Activated CD4-positive, alpha-beta memory T cell treated with anti-CD3 and anti-CD28 coated beads for 36 hours (primary cell): Measurements from ENCODE around the gene CHRM4. TPM values are rescaled to one million over a fixed set of nuclear protein-coding genes. Genes with fewer than 3 reads are reported as not detected.
"Not testable (repeated sequence)": the region's sequence is repeated elsewhere in the genome, so short reads cannot be mapped to it uniquely, and the experiment has no call there.

Experiments
- CTCF ChIA-PET: fragments of 350-600 bp; sonication (Branson Sonifier 250); formaldehyde crosslinking; loops from one replicate; lab custom pipeline; 2021; ENCODE audit warnings: antibody characterized with exemption, inconsistent platforms; lab: Charles Lee
- POLR2A ChIA-PET: fragments of 350-600 bp; sonication (Branson Sonifier 250); formaldehyde crosslinking; loops from one replicate; lab custom pipeline; 2021; ENCODE audit warnings: antibody characterized with exemption; lab: Charles Lee
- DNase-seq: peaks from one replicate; pipeline ENCODE4 v3.0.0-alpha.2; 2020
- H3K27ac Mint-ChIP-seq: one replicate; pipeline ENCODE4 v1.8.0; 2021; ENCODE audit warnings: mixed read lengths
- H3K27me3 Mint-ChIP-seq: one replicate; pipeline ENCODE4 v1.8.0; 2021; ENCODE audit warnings: mixed read lengths
- H3K36me3 Mint-ChIP-seq: one replicate; pipeline ENCODE4 v1.8.0; 2021; ENCODE audit warnings: mixed read lengths
- H3K4me1 Mint-ChIP-seq: one replicate; pipeline ENCODE4 v1.8.0; 2021; ENCODE audit warnings: low read depth, mixed read lengths
- H3K4me3 Mint-ChIP-seq: one replicate; pipeline ENCODE4 v1.8.0; 2021; ENCODE audit warnings: mild to moderate bottlenecking, mixed read lengths
- H3K9me3 Mint-ChIP-seq: one replicate; pipeline ENCODE4 v1.8.0; 2021; ENCODE audit warnings: mixed read lengths
- intact Hi-C: fragments of 100-400 bp; cut with micrococcal nuclease; formaldehyde crosslinking; loops from one replicate; pipeline ENCODE4 v1.15.1; 2023
- total RNA-seq, 2 experiments: library from RNA; stranded (reverse); gene quantifications; one replicate each; pipeline ENCODE4 v1.2.3, GENCODE V29; 2021

The CHRM4 gene
- total RNA-seq, 2 experiments from 2014 or later = not detected

DNA sequence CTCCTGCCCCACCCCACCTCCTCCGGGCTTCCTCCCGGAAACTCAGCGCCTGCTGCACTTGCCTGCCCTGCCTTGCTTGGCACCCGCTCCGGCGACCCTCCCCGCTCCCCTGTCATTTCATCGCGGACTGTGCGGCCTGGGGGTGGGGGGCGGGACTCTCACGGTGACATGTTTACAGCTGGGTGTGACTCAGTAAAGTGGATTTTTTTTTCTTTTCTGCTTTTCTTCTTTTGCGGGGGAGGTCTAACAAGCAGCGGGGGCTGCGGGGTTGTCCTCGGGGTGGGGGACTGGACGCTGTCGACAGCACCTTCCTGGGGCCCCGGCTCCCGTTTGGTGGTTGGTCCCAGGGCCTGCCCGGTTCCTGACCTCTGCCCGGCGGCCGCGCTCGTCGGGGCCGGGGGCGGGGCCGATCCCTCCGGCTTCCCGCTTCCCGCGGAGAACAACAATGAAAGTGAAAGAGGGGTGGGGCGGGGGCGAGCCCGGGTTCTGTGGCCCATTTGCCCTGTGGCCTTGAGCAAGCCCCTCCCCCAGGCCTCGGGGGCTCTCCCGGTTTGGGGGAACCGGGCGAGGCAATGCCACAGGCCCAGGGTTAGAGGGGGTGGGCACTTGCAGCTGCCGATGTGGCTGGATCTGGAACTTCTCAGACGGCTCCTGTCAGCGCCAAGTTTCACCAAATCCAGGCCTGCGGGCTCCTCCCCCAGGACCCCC, 11.1 kb downstream of the CHRM4 start:
- DNase-seq = peak; percentile 88
- Mint-ChIP-seq H3K4me1 (peaks cover 7% of the 10 kb centered on the region), H3K36me3 (peaks cover 22% of the 10 kb centered on the region), H3K9me3 (no peaks in the 10 kb centered on the region), H3K27ac (peak overlapping the region; percentile 45), H3K4me3 (peak overlapping the region; percentile 74), H3K27me3 (peaks cover 17% of the 10 kb centered on the region)
- ChIA-PET CTCF (interaction anchor here (1.0 kb wide), 1 partner anchor 31 kb away, joined by 4 read pairs; no protein-coding TSS in a partner anchor), POLR2A (interaction anchor here (1.1 kb wide), 2 partner anchors 11 to 32 kb away, joined by 3 read pairs; partner anchors contain the start of gene CHRM4)
- intact Hi-C loops = loop anchor here (1.0 to 2.0 kb wide), 3 partner anchors 20 to 33 kb away; partner anchors contain the start of gene DGKZ

DNA sequence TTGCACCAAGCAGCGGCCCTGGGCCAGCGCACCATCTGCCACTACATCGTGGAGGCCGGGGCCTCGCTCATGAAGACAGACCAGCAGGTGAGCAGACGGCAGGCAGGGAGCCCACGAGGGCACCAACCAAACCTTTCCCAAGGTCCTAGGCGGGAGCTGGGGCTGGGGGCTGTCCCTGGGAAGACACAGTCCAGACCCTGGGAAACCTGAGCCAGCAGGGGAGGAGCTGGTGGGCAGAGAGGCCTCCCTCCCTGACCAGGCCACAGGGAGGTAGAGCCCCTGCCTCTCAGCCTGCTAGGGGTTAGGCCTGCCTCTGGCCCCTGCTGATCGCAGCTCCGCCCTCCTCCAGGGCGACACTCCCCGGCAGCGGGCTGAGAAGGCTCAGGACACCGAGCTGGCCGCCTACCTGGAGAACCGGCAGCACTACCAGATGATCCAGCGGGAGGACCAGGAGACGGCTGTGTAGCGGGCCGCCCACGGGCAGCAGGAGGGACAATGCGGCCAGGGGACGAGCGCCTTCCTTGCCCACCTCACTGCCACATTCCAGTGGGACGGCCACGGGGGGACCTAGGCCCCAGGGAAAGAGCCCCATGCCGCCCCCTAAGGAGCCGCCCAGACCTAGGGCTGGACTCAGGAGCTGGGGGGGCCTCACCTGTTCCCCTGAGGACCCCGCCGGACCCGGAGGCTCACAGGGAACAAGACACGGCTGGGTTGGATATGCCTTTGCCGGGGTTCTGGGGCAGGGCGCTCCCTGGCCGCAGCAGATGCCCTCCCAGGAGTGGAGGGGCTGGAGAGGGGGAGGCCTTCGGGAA, 11.9 kb downstream of the CHRM4 start:
- DNase-seq, H3K4me1 Mint-ChIP-seq, H3K9me3 Mint-ChIP-seq, H3K4me3 Mint-ChIP-seq: not testable (repeated sequence)
- Mint-ChIP-seq H3K36me3 (peaks cover 26% of the 10 kb centered on the region), H3K27me3 (peaks cover 10% of the 10 kb centered on the region), H3K27ac (peak overlapping the region; percentile 28)
- ChIA-PET CTCF (interaction anchor here (1.8 kb wide), 1 partner anchor 9 kb away, joined by 12 read pairs; no protein-coding TSS in a partner anchor), POLR2A (interaction anchor here (1.1 kb wide), 1 partner anchor 31 kb away, joined by 3 read pairs; no protein-coding TSS in a partner anchor)
- intact Hi-C loops = loop anchor here (1.0 to 2.0 kb wide), 3 partner anchors 19 to 32 kb away; partner anchors contain the start of gene DGKZ

DNA sequence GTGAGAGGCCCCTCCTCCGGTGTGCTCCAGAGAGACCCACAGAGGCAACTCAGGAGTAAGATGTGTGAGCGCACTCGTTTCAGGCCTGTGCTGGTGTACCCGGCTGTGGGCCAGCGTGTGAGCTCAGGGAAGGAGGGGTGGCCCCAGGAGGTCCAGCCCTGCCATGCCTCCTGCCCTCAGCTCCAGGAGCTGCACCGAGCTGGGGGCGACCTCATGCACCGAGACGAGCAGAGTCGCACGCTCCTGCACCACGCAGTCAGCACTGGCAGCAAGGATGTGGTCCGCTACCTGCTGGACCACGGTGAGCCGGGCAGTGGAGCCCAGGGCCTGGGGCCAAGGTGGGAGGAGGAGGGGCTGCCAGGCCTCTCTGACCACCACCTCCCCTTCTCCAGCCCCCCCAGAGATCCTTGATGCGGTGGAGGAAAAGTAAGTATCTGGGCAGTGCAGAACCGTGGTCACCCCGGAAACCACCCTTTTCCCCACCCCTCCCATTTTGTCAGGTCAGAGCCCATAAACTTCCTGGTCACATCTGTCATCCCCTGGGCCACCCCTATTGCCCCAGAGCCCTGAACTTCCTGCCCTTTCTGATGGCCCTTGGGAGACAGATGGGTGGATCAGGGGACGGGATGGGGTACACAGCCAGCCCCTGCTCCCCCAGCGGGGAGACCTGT, 12.6 kb downstream of the CHRM4 start:
- intact Hi-C loops = no loop called here
- Mint-ChIP-seq H3K27ac (peak overlapping the region; percentile 28), H3K27me3 (peaks cover 9% of the 10 kb centered on the region), H3K4me3 (no peak overlapping the region), H3K9me3 (no peaks in the 10 kb centered on the region), H3K4me1 (peaks cover 7% of the 10 kb centered on the region), H3K36me3 (peaks cover 28% of the 10 kb centered on the region)
- ChIA-PET CTCF (interaction anchor here (0.8 to 2.8 kb wide), 5 partner anchors 9 to 27 kb away, joined by 3 to 17 read pairs (median 4); no protein-coding TSS in a partner anchor), POLR2A (no interaction called here)
- DNase-seq = no peak

DNA sequence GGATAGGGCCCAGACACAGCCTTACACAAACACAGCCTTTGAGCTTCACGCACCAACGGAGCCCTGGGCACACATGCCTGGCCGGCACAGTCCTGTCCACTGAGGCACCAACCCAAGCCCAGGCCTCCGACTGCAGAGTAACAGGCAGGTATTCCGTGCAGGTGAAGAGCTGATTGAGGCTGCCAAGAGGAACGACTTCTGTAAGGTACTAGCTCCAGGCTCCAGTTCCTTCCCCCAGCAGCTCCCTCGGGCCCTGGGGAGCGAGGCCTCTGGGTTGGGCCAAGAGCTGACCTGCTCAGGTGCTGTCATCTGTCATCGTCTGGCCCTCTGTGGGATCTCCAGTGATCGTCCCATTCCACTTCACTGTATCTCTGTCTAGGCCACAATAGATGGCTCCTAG, 13.3 kb downstream of the CHRM4 start:
- Mint-ChIP-seq H3K4me3 (no peak overlapping the region), H3K4me1 (peaks cover 7% of the 10 kb centered on the region), H3K27ac (no peak overlapping the region), H3K36me3 (peaks cover 28% of the 10 kb centered on the region), H3K9me3 (no peaks in the 10 kb centered on the region), H3K27me3 (peaks cover 5% of the 10 kb centered on the region)
- POLR2A ChIA-PET = no interaction called here
- no peak for DNase-seq
- intact Hi-C loops = no loop called here
- CTCF ChIA-PET = interaction anchor here (0.8 to 2.8 kb wide), 6 partner anchors 8 to 26 kb away, joined by 3 to 17 read pairs (median 6); no protein-coding TSS in a partner anchor

DNA sequence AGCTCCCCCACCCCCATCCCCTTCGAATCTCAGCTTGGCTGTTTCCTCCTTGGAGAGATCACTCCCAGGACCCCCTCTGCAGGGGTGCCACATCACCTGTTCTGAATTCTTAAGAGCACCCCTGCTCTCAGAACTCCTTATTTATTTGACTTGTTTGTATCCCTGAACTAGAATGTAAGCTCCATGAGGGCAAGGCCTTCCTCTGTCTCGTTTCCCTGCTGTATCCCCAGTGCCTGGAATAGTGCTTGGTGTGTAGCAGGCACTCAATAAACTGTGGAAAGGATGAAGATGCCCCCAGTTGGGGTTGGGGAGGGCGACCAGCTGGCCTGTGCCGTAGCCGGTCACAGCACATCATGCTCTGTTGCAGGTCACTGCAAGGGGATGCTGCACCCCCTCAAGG, 13.7 kb downstream of the CHRM4 start:
- Mint-ChIP-seq H3K4me3 (no peak overlapping the region), H3K27ac (no peak overlapping the region), H3K36me3 (peaks cover 28% of the 10 kb centered on the region), H3K4me1 (peaks cover 7% of the 10 kb centered on the region), H3K9me3 (no peaks in the 10 kb centered on the region), H3K27me3 (peaks cover 4% of the 10 kb centered on the region)
- POLR2A ChIA-PET = no interaction called here
- intact Hi-C loops = no loop called here
- CTCF ChIA-PET = interaction anchor here (1.1 to 2.8 kb wide), 5 partner anchors 8 to 25 kb away, joined by 3 to 17 read pairs (median 7); no protein-coding TSS in a partner anchor
- no peak for DNase-seq

DNA sequence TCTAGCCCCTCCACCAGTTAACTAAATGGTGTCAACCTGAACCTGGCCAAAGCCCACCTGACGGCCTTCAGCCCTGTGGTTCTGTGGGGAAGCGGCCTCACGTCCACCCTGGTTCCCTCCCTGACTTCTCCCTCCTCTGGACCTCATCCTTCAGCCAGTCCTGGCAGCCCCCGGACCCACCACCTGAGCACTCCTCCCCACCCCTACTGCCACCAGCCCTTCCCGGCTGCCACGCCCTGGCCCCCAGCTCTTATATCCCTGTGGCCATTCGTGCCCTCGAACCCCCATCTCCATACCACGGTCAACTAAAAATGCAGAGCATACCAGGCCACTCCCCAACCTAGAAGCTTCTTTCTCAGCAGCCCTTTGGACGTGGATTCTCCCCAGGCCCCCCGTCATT, 14.3 kb downstream of the CHRM4 start:
- intact Hi-C loops = no loop called here
- Mint-ChIP-seq H3K4me1 (peaks cover 7% of the 10 kb centered on the region), H3K27ac (no peak overlapping the region), H3K36me3 (peaks cover 28% of the 10 kb centered on the region), H3K9me3 (no peaks in the 10 kb centered on the region), H3K27me3 (peaks cover 4% of the 10 kb centered on the region), H3K4me3 (no peak overlapping the region)
- POLR2A ChIA-PET = no interaction called here
- no peak for DNase-seq
- CTCF ChIA-PET = interaction anchor here (1.8 to 2.8 kb wide), 3 partner anchors 9 to 25 kb away, joined by 7 to 17 read pairs (median 12); no protein-coding TSS in a partner anchor

DNA sequence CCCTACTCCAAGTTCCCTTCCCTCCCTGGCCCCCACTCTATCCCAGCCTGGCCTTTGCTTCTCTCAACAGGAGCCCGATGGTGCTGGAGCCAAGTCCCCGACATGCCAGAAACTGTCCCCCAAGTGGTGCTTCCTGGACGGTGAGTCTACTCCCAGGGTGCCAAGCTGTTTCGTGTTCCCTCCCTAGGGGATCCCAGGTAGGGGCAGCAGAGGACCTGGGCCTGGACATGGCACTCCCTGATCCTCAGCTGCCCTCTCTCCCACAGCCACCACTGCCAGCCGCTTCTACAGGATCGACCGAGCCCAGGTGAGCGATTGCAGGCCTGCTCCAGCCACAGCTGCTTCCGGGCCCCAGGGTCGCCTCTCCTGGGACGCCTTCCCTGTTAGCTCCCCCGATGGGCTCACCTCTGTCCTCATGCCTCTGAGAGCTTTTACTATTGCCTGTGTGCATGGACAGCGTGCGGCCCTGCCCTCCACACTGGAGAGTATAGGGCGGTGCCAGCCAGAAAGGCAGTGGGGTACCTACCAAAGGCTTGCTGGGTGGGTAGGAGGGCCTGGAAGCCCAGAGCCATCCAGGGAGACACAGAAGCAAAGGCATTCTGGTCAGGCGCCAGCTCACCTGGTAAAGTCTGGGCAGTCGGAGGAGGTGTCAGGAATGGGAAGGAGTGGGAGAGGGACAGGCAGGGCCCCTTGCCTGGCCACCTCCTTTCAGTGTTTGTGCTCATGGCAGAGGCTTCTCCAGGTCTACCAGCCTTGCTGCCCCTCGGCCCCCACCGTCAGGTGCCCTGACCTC, 15.1 kb downstream of the CHRM4 start:
- no peak overlapping the region for H3K27ac Mint-ChIP-seq
- no peak for DNase-seq
- H3K9me3 Mint-ChIP-seq = no peaks in the 10 kb centered on the region
- H3K4me1 Mint-ChIP-seq = peaks cover 2% of the 10 kb centered on the region
- no peaks in the 10 kb centered on the region for H3K27me3 Mint-ChIP-seq
- CTCF ChIA-PET = interaction anchor here (0.5 to 2.8 kb wide), 5 partner anchors 8 to 162 kb away, joined by 3 to 17 read pairs (median 4); no protein-coding TSS in a partner anchor
- POLR2A ChIA-PET = no interaction called here
- intact Hi-C loops = no loop called here
- H3K4me3 Mint-ChIP-seq = no peak overlapping the region
- H3K36me3 Mint-ChIP-seq = peaks cover 28% of the 10 kb centered on the region

DNA sequence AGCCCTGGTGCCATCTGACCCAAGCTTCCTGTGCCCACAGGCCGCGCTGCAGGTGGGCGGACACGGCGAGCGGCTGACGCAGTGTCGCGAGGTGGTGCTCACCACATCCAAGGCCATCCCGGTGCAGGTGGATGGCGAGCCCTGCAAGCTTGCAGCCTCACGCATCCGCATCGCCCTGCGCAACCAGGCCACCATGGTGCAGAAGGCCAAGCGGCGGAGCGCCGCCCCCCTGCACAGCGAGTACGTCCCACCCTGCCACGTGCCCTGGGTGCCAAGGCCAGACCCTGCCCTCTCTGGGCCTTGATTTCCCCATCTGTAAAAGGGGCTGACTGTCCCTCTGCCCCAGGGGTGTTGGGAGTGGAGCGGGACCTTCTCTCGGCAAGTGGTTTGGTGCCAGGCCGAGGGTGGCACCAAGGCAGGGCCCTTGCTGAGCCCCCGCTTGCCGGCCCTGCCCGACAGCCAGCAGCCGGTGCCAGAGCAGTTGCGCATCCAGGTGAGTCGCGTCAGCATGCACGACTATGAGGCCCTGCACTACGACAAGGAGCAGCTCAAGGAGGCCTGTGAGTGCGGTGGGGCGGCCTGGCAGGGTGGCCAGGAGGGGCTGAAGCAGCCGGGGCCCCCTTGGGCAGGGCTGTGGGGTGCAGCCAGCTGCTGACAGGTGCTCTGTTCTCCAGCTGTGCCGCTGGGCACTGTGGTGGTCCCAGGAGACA, 16.0 kb downstream of the CHRM4 start:
- intact Hi-C loops = no loop called here
- no peak overlapping the region for H3K27ac Mint-ChIP-seq
- ChIA-PET CTCF (interaction anchor here (2.4 kb wide), 1 partner anchor 7 kb away, joined by 7 read pairs; no protein-coding TSS in a partner anchor), POLR2A (no interaction called here)
- H3K36me3 Mint-ChIP-seq = peaks cover 28% of the 10 kb centered on the region
- H3K4me3 Mint-ChIP-seq = no peak overlapping the region
- H3K4me1 Mint-ChIP-seq = peaks cover 2% of the 10 kb centered on the region
- no peaks in the 10 kb centered on the region for H3K9me3 Mint-ChIP-seq
- no peaks in the 10 kb centered on the region for H3K27me3 Mint-ChIP-seq
- no peak for DNase-seq

DNA sequence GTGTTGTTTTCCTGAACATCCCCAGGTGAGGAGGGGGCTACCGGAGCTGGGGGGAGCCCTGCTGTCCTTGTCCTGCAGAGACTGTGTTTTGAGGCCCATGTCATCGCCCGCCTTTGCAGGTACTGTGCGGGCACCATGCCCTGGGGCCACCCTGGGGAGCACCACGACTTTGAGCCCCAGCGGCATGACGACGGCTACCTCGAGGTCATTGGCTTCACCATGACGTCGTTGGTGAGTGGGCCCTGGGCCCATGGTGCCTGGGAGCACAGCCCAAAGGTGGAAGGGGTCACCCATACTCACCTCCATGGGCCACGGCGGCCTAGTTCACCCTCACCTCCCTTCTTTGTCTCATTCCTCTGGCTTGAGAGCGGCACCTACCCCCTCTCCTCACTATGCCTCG, 16.8 kb downstream of the CHRM4 start:
- H3K4me1 Mint-ChIP-seq = no peaks in the 10 kb centered on the region
- ChIA-PET POLR2A (no interaction called here), CTCF (interaction anchor here (17.2 kb wide), 1 partner anchor 27 kb away, joined by 346 read pairs; the partner anchor contains the start of gene DGKZ)

More for the DNA sequence above, 16.8 kb downstream of the CHRM4 start:
- no peak for DNase-seq
- H3K27ac Mint-ChIP-seq = no peak overlapping the region
- intact Hi-C loops = no loop called here
- no peaks in the 10 kb centered on the region for H3K9me3 Mint-ChIP-seq
- no peak overlapping the region for H3K4me3 Mint-ChIP-seq
- H3K27me3 Mint-ChIP-seq = no peaks in the 10 kb centered on the region
- H3K36me3 Mint-ChIP-seq = peaks cover 35% of the 10 kb centered on the region
